Measurements from ENCODE around the gene IFITM10. TPM values are rescaled to one million over a fixed set of nuclear protein-coding genes. Genes with fewer than 3 reads are reported as not detected.

Gene IFITM10
- polyA plus RNA-seq, 1 experiment, result 0.04 TPM

DNA sequence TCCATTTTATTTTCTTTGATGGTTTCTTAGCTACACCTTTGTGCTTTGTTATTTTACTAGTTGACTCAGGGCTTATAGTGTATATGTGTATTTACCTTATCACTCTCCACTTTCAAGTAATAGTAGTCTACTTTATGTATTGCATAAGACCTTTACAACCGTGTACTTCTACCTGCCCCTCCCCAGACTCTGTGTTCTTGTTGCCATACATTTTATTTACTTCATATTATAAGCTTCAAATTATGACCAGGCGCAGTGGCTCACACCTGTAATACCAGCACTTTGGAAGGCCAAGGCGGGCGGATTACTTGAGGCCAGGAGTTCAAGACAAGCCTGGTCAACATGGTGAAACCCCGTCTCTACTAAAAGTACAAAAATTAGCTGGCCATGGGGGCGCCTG, 41.5 kb upstream of the IFITM10 start:
- H3K27me3 ChIP-seq (ENCODE audit: control insufficient read depth, insufficient read depth, low read length), result peaks cover 23% of the 10 kb centered on the region
- POLR2A ChIA-PET, result no interaction called here
- TF ChIP-seq, protein P1, sequence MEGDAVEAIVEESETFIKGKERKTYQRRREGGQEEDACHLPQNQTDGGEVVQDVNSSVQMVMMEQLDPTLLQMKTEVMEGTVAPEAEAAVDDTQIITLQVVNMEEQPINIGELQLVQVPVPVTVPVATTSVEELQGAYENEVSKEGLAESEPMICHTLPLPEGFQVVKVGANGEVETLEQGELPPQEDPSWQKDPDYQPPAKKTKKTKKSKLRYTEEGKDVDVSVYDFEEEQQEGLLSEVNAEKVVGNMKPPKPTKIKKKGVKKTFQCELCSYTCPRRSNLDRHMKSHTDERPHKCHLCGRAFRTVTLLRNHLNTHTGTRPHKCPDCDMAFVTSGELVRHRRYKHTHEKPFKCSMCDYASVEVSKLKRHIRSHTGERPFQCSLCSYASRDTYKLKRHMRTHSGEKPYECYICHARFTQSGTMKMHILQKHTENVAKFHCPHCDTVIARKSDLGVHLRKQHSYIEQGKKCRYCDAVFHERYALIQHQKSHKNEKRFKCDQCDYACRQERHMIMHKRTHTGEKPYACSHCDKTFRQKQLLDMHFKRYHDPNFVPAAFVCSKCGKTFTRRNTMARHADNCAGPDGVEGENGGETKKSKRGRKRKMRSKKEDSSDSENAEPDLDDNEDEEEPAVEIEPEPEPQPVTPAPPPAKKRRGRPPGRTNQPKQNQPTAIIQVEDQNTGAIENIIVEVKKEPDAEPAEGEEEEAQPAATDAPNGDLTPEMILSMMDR (IDR thresholded peaks at IDR 0.05; ENCODE audit: low read depth, low read length), result no peak
- no peaks in the 10 kb centered on the region for H3K9me3 ChIP-seq (ENCODE audit: control insufficient read depth, insufficient read depth, low read length)
- H3K4me3 ChIP-seq (ENCODE audit: low read depth, low read length), result no peak overlapping the region
- CTCF ChIA-PET, result interaction anchor here (0.7 to 1.0 kb wide), 3 partner anchors 40 to 359 kb away, joined by 3 to 4 read pairs (median 3); no protein-coding TSS in a partner anchor
- no peak overlapping the region for H3K27ac ChIP-seq (ENCODE audit: low read depth, low read length)
- no peak for DNase-seq (ENCODE audit: low read depth, low spot score)

DNA sequence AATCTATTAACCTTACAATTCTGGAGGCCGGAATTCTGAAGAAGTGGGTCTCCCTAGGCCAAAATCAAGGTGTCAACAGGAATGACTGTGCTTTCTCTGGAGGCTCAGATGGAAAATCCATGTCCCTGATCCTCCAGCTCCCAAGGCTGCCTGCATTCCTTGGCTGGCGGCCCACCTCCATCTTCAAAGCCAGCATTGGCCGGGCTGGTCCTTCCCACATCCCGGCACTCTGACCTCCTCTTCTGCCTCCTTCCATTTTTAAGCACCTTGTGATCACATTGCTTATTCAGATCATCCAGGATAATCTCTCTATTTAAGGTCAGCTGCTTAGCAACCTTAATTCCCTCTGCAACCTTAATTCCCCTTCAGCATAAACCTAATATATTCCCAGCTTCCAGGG, 36.1 kb upstream of the IFITM10 start:
- no peak for DNase-seq (ENCODE audit: low read depth, low spot score)
- H3K9me3 ChIP-seq (ENCODE audit: control insufficient read depth, insufficient read depth, low read length), result no peaks in the 10 kb centered on the region; the same call in 1 of the 2 replicates
- H3K4me3 ChIP-seq (ENCODE audit: low read depth, low read length), result no peak overlapping the region
- H3K27me3 ChIP-seq (ENCODE audit: control insufficient read depth, insufficient read depth, low read length), result peaks cover 21% of the 10 kb centered on the region
- POLR2A ChIA-PET, result no interaction called here
- TF ChIP-seq, protein P1 (IDR thresholded peaks at IDR 0.05; ENCODE audit: low read depth, low read length), result no peak
- H3K27ac ChIP-seq (ENCODE audit: low read depth, low read length), result no peak overlapping the region
- CTCF ChIA-PET, result no interaction called here

DNA sequence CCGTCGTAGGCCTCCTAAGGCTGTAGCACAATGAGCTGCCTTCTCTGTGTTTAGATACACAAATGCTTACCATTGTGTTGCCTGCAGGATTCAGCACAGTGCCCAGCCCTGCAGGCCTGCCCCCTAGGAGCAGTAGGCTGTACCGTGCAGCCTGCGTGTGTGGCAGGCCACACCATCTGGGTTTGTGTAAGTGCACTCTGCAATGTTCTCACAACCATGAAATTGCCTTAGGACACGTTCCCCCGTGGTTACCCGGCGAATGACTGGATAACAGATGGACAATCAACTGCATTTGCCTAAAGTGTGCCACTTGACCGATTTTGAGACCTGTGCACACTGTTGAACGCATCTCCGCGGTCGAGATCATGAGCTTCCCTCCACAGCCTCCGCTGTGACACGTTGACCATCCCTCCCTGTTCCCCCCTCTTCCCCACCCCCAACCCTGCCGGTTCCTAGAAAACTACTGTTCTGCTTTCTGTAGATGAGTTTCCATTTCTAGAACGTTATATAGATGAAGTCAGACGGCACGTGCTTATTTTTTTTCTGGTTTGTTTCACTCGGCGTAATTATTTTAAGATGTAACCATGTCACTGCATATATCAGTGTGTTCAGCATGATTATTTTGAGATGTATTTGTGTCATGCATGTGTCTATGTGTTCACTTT, 35.5 kb upstream of the IFITM10 start:
- Histone ChIP-seq H3K27ac (ENCODE audit: low read depth, low read length) (no peak overlapping the region), H3K27me3 (ENCODE audit: control insufficient read depth, insufficient read depth, low read length) (peaks cover 18% of the 10 kb centered on the region), H3K9me3 (ENCODE audit: control insufficient read depth, insufficient read depth, low read length) (no peaks in the 10 kb centered on the region; the same call in 1 of the 2 replicates), H3K4me3 (ENCODE audit: low read depth, low read length) (no peak overlapping the region)
- TF ChIP-seq, protein P1 (IDR thresholded peaks at IDR 0.05; ENCODE audit: low read depth, low read length), result no peak
- no peak for DNase-seq (ENCODE audit: low read depth, low spot score)
- ChIA-PET POLR2A (no interaction called here), CTCF (no interaction called here)

DNA sequence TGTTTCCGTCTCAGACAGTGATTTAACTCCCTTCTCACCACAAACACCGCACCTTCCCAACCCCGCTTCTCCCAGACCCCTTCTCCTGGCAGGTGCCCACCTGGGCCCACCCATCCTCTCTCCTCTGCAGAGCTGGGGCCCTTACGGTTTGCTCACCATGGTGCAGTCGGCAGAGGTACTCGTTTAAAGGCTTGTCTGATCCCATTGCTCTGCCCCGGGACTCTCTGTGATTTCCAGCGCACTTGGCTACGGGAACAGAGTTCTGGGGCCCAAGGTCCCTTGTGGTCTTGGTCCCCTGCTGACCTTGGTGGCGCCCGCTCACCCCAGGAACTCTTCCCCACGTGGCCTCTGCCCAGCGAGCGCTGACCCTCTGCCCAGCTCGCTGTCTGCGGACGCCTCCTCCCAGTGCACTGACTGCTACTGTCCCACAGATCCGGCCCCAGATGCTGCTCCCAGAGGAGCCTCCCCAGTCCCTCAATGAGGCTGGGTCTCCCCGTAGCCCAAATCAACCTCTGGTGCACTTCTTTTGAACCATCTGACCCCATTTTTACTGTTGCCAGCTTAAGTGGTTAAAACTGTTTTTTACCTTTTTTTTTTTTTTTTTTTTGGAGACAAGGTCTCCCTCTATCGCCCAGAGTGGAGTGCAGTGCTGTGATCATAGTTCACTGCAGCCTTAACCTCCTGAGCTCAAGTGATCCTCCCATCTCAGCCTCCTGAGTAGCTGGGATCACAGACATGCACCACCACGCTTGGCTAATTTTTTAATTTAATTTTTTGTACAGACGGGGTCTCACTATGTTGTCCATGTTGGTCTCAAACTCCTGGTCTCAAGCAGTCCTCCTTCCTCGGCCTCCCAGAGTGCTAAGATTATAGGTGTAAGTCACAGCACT, 34.6 kb upstream of the IFITM10 start:
- Histone ChIP-seq H3K27me3 (ENCODE audit: control insufficient read depth, insufficient read depth, low read length) (peaks cover 18% of the 10 kb centered on the region), H3K9me3 (ENCODE audit: control insufficient read depth, insufficient read depth, low read length) (no peaks in the 10 kb centered on the region; the same call in 1 of the 2 replicates), H3K4me3 (ENCODE audit: low read depth, low read length) (no peak overlapping the region), H3K27ac (ENCODE audit: low read depth, low read length) (no peak overlapping the region)
- DNase-seq (ENCODE audit: low read depth, low spot score), result no peak
- ChIA-PET POLR2A (no interaction called here), CTCF (no interaction called here)
- TF ChIP-seq, protein P1 (IDR thresholded peaks at IDR 0.05; ENCODE audit: low read depth, low read length), result no peak
